ENCODE results near the gene METTL4. TPM values are rescaled to one million over a fixed set of nuclear protein-coding genes. Genes with fewer than 3 reads are reported as not detected.

The METTL4 gene
- total and polyA plus RNA-seq, 2 experiments from 2014 or later: 7.6 to 16.0 TPM

Small RNA genes within 50 kb of the gene (small RNA-seq; reads per million reads assigned to genes)
- gene RF00019 (not detected), gene RF01233 (not detected)

Other genes with a start within 250 kb of the METTL4 start
- gene NDC80, start 52 bp upstream of the METTL4 start, total RNA-seq: 5.6 and 6.5 TPM in 2 replicates
- gene NDC80, start 52 bp upstream of the METTL4 start, polyA plus RNA-seq: 3.9 and 5.6 TPM in 2 replicates
- gene SMCHD1, start 84.2 kb upstream of the METTL4 start, total RNA-seq: 48.9 and 63.9 TPM in 2 replicates
- gene SMCHD1, start 84.2 kb upstream of the METTL4 start, polyA plus RNA-seq: 13.0 and 15.7 TPM in 2 replicates